OCI-LY7 (cell line): ENCODE results near the gene SEPTIN11. TPM values are rescaled to one million over a fixed set of nuclear protein-coding genes. Genes with fewer than 3 reads are reported as not detected.

ENCODE experiments used
- BruUV-seq: library from RNA; stranded (reverse); fragments of 400-500 nt; replicated peaks from 2 replicates; lab custom pipeline; 2021; lab: Mats Ljungman, UMichigan
- CTCF ChIA-PET: fragments of 300-600 bp; sonication (Branson Sonifier 250); formaldehyde crosslinking; loops from one replicate; lab custom pipeline; 2022; ENCODE audit warnings: antibody characterized with exemption; ENCODE audit not compliant: unreplicated experiment; lab: Charles Lee
- POLR2A ChIA-PET: fragments of 300-600 bp; sonication (Branson Sonifier 250); formaldehyde crosslinking; loops from one replicate; lab custom pipeline; 2022; ENCODE audit warnings: antibody characterized with exemption; lab: Charles Lee
- DNase-seq: peaks from one replicate; pipeline ENCODE4 v3.0.0-alpha.2; 2015; ENCODE audit warnings: low spot score
- H2AFZ ChIP-seq: fragments of 200-600 bp; sonication (generic), shearing (Covaris generic); 2 replicates; pipeline ENCODE4 v1.6.1; 2014; ENCODE audit warnings: mild to moderate bottlenecking, antibody characterized with exemption, low read length, moderate library complexity
- H3K27ac ChIP-seq: fragments of 200-600 bp; sonication (generic); 2 replicates; pipeline ENCODE4 v1.5.1; 2014; ENCODE audit warnings: mixed run types, low read depth, mild to moderate bottlenecking, moderate library complexity, low read length, inconsistent platforms; ENCODE audit not compliant: poor library complexity, severe bottlenecking
- H3K36me3 ChIP-seq: fragments of 200-600 bp; sonication (generic); 2 replicates; pipeline ENCODE4 v1.6.1; 2014; ENCODE audit warnings: mild to moderate bottlenecking, antibody characterized with exemption, low read length, moderate library complexity, mixed read lengths; ENCODE audit not compliant: insufficient read depth
- H3K4me1 ChIP-seq: fragments of 200-600 bp; sonication (generic); 2 replicates; pipeline ENCODE4 v1.5.1; 2014; ENCODE audit warnings: mild to moderate bottlenecking, low read length; ENCODE audit not compliant: insufficient read depth, poor library complexity, severe bottlenecking
- H3K4me2 ChIP-seq: fragments of 200-600 bp; sonication (generic); 2 replicates; pipeline ENCODE4 v1.6.1; 2014; ENCODE audit warnings: mild to moderate bottlenecking, low read length
- H3K4me3 ChIP-seq: fragments of 200-600 bp; sonication (generic); 2 replicates; pipeline ENCODE4 v1.5.1; 2014; ENCODE audit warnings: mild to moderate bottlenecking, low read depth, low read length; ENCODE audit not compliant: poor library complexity, severe bottlenecking
- H3K79me2 ChIP-seq: fragments of 200-600 bp; sonication (generic); 2 replicates; pipeline ENCODE4 v1.6.1; 2016; ENCODE audit warnings: low read depth, mild to moderate bottlenecking, low read length, moderate library complexity, mixed read lengths; ENCODE audit not compliant: insufficient read depth
- H3K9me2 ChIP-seq: fragments of 200-600 bp; sonication (generic); 2 replicates; pipeline ENCODE4 v1.6.1; 2016; ENCODE audit warnings: mild to moderate bottlenecking, low read length, mixed read lengths; ENCODE audit not compliant: insufficient read depth
- H3K9me3 ChIP-seq: fragments of 200-600 bp; sonication (generic); 2 replicates; pipeline ENCODE4 v1.6.1; 2014; ENCODE audit warnings: mild to moderate bottlenecking, mixed run types, low read length, mixed read lengths
- H4K20me1 ChIP-seq: fragments of 200-600 bp; sonication (generic); 2 replicates; pipeline ENCODE4 v1.6.1; 2014; ENCODE audit warnings: mild to moderate bottlenecking, antibody characterized with exemption, low read length, moderate library complexity, mixed read lengths; ENCODE audit not compliant: insufficient read depth
- EZH2phosphoT487 ChIP-seq: fragments of 200-600 bp; sonication (generic); IDR thresholded peaks from 2 replicates; pipeline ENCODE4 v1.6.1; 2018; ENCODE audit warnings: low read depth, borderline replicate concordance, mild to moderate bottlenecking, mixed run types, antibody characterized with exemption, low read length, moderate library complexity, mixed read lengths
- intact Hi-C: fragments of 100-400 bp; cut with micrococcal nuclease; formaldehyde crosslinking; loops from one replicate; pipeline ENCODE4 v1.10.0; 2022; ENCODE audit not compliant: unreplicated experiment
- total RNA-seq, 2 experiments: library from RNA; depleted of rRNA in 1 of 2; stranded (reverse); fragments of >200 nt in 1 of 2; shearing (Covaris generic) in 1 of 2; gene quantifications; 2 replicates each; pipeline ENCODE4 v1.2.3, GENCODE V29; 2014 to 2022
- TF ChIP-seq, protein P1 (sequence below): fragments of 200-600 bp; sonication (generic); conservative IDR thresholded peaks from 2 replicates; pipeline ENCODE4 v1.5.1; 2014; ENCODE audit warnings: mild to moderate bottlenecking, antibody characterized with exemption, low read length, moderate library complexity, mixed read lengths

The SEPTIN11 gene
- total RNA-seq, 2 experiments from 2014 or later: 23.5 to 33.9 TPM

DNA sequence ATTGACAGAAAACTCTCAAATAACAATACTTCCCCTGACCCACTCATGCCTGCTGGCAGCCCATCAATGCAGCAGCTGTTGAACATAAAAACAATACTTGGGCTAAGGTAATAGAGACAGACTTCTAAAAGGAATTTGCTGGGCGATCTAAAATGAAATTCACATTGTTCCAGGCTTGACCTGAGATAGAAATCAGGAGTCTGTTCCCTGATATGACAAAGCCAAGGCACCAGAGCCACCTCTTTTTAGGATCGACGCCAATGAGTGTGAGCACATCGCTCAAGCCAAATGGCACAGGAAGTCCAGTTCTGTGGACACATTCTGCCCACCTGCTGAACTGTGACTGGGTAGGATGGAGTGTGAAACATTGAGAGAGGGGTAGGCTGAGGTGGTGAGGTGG lies 4.9 kb downstream of the SEPTIN11 start:
- H4K20me1 ChIP-seq: no peaks in the 10 kb centered on the region
- TF ChIP-seq EZH2phosphoT487: no peak
- TF ChIP-seq, protein P1, sequence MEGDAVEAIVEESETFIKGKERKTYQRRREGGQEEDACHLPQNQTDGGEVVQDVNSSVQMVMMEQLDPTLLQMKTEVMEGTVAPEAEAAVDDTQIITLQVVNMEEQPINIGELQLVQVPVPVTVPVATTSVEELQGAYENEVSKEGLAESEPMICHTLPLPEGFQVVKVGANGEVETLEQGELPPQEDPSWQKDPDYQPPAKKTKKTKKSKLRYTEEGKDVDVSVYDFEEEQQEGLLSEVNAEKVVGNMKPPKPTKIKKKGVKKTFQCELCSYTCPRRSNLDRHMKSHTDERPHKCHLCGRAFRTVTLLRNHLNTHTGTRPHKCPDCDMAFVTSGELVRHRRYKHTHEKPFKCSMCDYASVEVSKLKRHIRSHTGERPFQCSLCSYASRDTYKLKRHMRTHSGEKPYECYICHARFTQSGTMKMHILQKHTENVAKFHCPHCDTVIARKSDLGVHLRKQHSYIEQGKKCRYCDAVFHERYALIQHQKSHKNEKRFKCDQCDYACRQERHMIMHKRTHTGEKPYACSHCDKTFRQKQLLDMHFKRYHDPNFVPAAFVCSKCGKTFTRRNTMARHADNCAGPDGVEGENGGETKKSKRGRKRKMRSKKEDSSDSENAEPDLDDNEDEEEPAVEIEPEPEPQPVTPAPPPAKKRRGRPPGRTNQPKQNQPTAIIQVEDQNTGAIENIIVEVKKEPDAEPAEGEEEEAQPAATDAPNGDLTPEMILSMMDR: no peak
- BruUV-seq: no TSS peak
- ChIA-PET POLR2A (no interaction called here), CTCF (no interaction called here)
- no peaks in the 10 kb centered on the region for H3K9me3 ChIP-seq
- H3K9me2 ChIP-seq: no peaks in the 10 kb centered on the region
- intact Hi-C loops: loop anchor here (5.0 kb wide), 1 partner anchor 248 kb away; no protein-coding TSS in a partner anchor
- no peaks in the 10 kb centered on the region for H3K36me3 ChIP-seq
- DNase-seq: no peak
- H2AFZ ChIP-seq: no peak overlapping the region
- H3K27ac ChIP-seq: no peak overlapping the region
- H3K4me1 ChIP-seq: peaks cover 8% of the 10 kb centered on the region
- no peaks in the 10 kb centered on the region; the same call in 1 of the 2 replicates for H3K79me2 ChIP-seq
- no peak overlapping the region for H3K4me2 ChIP-seq
- no peak overlapping the region for H3K4me3 ChIP-seq

DNA sequence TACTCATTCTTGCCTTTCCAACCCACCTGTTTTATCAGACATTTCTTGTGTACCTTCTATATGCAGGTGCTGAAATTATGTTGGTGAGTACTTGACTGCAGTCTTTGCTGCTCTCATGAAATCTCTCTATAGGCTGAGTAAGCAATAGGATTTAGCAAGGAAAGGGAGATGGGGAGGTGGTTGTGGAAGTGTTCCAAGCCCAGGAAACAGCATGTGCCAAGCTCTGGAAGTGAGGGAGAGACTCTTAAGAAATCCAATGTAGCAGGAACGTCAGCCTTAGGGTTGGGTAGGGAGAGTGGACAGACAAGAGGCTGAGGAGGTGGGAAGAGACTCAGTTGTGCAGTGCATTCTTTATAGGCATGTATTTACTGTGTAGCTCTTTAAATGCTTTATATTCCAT lies 5.6 kb downstream of the SEPTIN11 start:
- ChIA-PET CTCF (no interaction called here), POLR2A (interaction anchor here (0.6 kb wide), 1 partner anchor 13 kb away, joined by 3 read pairs; no protein-coding TSS in a partner anchor)
- Histone ChIP-seq H3K9me3 (no peaks in the 10 kb centered on the region), H2AFZ (no peak overlapping the region), H3K4me1 (peaks cover 8% of the 10 kb centered on the region), H3K4me3 (no peak overlapping the region), H3K4me2 (no peak overlapping the region), H3K9me2 (no peaks in the 10 kb centered on the region), H3K27ac (no peak overlapping the region), H3K79me2 (no peaks in the 10 kb centered on the region; the same call in 1 of the 2 replicates), H3K36me3 (no peaks in the 10 kb centered on the region), H4K20me1 (no peaks in the 10 kb centered on the region)
- TF ChIP-seq, protein P1: no peak
- TF ChIP-seq EZH2phosphoT487: no peak
- no peak for DNase-seq
- intact Hi-C loops: no loop called here
- BruUV-seq: no TSS peak

DNA sequence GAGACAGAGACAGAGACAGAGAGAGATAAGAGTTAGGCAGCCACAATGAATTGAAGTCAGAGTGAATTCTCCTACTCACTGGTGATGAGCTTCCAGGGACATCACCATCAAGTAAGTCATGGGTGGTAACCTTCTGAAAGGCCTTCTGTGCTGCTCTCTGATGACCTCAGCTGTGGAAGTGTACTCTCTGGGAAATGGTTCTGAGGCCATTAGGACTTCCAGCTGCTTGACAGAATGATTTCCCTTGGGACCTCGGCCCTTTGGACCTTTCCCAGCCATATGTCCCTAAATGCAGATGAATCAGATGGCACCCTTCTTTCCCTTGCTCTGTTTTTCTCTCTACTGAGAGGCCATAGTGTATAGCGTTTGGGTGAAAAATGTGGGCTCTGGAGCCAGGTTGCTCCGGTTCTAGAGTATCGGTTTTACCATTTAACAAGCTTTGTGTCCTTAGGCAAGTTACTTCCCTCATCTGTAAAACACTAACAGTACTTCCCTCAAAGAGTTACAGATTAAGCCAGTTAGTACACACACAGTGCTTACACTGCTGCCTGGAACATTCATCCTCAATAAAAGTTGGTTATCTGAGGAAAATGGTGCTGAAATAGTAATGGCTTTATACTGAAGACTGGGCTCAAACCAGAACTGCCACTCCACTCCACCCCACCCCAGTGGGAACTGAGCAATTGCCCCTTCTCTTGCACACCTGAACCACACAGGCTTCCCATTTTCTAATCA lies 7.6 kb downstream of the SEPTIN11 start:
- intact Hi-C loops: no loop called here
- no peak for DNase-seq
- no peak for TF ChIP-seq EZH2phosphoT487
- TF ChIP-seq, protein P1: no peak
- H3K36me3 ChIP-seq: no peaks in the 10 kb centered on the region
- H3K79me2 ChIP-seq: no peaks in the 10 kb centered on the region
- H3K9me2 ChIP-seq: no peaks in the 10 kb centered on the region
- no peak overlapping the region for H3K4me2 ChIP-seq
- ChIA-PET CTCF (no interaction called here), POLR2A (interaction anchor here (1.1 kb wide), 1 partner anchor 15 kb away, joined by 3 read pairs; no protein-coding TSS in a partner anchor)
- H3K9me3 ChIP-seq: no peaks in the 10 kb centered on the region
- H3K27ac ChIP-seq: no peak overlapping the region
- no TSS peak for BruUV-seq
- H3K4me3 ChIP-seq: no peak overlapping the region
- no peaks in the 10 kb centered on the region for H4K20me1 ChIP-seq
- no peaks in the 10 kb centered on the region for H3K4me1 ChIP-seq
- H2AFZ ChIP-seq: no peak overlapping the region
